ENCODE measurements around the gene ST6GALNAC2.

Gene ST6GALNAC2

DNA sequence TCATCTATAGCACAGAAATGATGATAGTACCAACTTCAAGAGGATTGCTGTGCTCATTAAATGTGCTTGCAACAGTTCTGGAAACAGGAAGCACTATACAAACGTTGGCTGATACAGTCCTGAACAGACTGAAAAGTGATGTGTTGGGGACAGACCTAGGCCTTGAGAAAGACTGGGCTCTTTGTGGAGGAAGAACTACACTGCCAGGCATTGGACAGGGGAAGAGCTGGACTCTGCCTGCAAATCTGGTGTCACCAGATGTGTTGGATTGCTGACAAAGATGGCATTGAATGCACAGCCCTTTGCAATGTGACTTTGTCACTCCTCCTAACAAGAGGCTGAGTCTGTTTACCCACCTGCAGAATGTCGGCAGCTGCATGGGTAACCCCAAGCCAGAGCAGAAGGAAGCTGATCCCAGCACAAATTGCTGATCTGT lies 12.4 kb upstream of the ST6GALNAC2 start:
- no peak for DNase-seq

DNA sequence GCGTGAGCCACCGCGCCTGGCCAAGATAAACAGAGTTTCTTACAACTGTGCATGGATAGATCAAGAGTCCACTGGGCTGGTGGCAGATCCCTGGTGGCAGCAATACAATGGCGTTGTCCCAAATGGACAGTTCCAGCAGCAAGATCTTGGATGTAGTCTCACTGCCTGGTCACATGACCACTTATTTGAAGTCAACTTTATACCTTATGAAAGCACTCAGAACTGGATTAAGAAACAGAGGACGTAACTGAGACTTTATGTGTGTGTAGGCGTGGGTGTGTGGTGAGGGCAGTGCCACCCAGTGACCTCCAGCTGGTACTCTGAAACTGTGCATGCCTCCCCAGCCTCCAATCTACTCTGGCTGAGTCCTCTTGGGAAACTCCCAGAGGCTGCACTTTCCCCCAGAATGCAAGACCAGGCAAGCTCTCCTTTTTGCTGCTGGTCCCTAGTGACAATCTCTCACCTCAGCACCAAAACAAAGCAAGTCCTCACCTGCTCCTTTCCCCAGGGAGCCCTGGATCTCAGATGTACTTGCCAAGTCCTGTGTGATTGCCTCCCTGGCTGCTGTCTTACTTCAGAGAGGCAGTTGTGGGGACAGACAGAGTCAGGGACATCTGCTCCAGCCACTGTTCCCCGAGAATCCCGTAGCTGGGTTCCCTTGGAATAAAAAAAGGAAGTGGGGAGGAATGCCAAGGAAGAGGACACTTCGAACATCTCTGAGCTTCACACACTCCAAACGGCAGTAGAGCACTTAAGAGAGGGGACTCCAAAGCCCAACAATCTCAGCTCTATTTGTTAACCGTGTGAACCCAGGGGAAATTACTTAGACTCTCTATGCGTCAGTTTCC lies 11.7 kb upstream of the ST6GALNAC2 start:
- no peak for DNase-seq

DNA sequence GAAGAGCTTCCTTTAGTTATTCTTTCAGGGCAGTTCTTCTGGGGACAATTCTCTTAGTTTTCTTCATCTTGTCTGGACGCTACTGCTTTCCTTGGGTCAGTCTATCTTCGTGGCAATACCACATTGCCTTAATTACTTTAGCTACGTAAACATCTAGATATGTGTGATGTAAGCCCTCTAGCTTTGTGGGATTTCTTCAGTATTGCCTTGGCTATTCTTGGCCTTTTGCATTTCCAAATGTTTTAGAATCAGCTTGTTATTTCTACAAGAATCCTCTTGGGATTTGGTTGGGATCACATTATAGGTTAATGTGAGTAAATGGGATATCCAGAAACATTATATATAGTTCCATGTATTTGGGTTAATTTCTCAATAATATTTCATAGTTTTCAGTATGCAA lies 9.0 kb upstream of the ST6GALNAC2 start:
- no peak for DNase-seq

DNA sequence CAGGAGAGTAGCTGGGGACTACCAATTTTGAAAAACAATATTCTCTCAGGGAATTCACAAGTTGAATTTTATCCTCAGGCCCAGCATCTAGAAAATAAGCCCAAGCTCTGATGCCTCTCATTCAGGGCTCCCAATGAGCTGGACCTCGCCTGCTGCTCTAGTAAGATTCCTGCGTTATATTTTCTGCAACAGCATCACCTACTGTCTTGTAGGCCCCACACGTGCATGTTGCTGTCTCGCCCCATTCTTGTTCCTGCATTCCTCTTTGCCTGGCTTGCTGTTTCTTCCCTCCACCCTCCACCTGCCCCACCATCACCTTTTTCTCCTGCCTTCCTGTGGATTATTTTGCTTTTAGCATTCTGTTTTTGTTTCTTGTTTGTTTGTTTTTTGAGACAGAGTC lies 8.3 kb upstream of the ST6GALNAC2 start:
- no peak for DNase-seq

- no peak for DNase-seq
Measured at GRCh38 chr17:76593384-76593826, 7.7 kb upstream of the ST6GALNAC2 start.

- DNase-seq: no peak
Measured at GRCh38 chr17:76588182-76588581, 2.5 kb upstream of the ST6GALNAC2 start.

GRCh38 chr17:76586741-76587487 lies 1.3 kb upstream of the ST6GALNAC2 start:
- DNase-seq: no peak

GRCh38 chr17:76585033-76585648 lies 519 bp downstream of the ST6GALNAC2 start:
- DNase-seq: no peak

- DNase-seq: no peak
Measured at GRCh38 chr17:76584427-76585032, 1.1 kb downstream of the ST6GALNAC2 start.

DNA sequence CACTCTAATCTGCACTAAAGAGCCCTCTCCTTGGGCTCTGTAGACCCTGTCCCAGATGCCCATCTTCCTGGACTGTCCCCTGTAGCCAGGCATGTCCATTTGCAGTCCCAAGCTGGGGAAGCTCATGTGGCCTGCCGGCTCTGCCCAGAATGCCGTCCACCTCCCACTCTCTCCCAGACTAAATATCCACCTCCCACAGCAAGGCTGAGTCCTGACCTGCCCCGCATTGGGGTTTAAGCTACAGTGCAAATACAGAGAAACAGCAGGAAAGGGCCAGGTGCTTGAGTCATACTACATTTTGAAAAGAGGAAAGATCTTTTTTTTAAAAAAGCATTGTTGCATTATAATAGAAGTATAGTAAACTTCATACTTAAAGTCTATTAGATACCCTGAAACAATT lies 3.0 kb downstream of the ST6GALNAC2 start:
- no peak for DNase-seq

GRCh38 chr17:76581515-76581914 lies 4.1 kb downstream of the ST6GALNAC2 start:
- no peak for DNase-seq

DNA sequence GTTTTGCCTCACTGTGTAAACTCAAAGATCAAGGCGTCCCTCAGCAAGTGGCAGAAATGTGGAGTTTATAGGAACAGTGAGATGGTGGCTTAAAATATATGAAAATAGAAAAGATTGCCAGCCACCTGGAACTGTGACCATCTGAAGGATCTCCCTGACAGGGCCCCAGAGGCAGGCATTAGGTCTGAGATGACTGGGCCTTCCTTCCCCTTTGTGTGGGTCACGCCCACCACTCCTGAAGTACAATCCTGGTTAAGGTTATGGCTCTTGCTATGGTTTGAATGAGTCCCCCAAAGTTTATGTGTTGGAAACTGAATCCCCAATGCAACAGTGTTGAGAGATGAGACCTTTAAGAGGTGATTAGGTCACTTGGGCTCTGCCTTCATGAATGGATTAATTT lies 6.4 kb downstream of the ST6GALNAC2 start:
- DNase-seq: no peak

GRCh38 chr17:76578376-76578775 lies 7.3 kb downstream of the ST6GALNAC2 start:
- DNase-seq: no peak

GRCh38 chr17:76577876-76578275 lies 7.8 kb downstream of the ST6GALNAC2 start:
- DNase-seq: no peak

DNA sequence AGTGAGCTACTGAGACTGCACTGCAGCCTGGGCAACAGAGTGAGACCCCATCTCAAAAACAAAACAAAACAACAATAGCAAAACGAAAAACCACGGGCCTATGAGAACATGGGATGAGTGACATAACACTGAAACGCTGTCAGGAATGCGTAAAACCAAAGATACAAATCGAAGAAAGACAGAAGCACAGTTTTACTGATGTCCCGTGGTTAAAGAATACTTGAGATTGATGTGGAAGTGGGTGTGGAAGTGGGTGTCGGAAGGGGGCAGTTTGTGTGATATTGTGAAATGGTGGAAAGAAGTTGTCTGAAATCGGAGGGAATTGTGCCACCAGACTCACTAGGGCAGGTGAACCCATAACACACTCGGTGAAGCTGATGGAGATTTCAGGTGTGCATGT lies 9.5 kb downstream of the ST6GALNAC2 start:
- DNase-seq: no peak

DNA sequence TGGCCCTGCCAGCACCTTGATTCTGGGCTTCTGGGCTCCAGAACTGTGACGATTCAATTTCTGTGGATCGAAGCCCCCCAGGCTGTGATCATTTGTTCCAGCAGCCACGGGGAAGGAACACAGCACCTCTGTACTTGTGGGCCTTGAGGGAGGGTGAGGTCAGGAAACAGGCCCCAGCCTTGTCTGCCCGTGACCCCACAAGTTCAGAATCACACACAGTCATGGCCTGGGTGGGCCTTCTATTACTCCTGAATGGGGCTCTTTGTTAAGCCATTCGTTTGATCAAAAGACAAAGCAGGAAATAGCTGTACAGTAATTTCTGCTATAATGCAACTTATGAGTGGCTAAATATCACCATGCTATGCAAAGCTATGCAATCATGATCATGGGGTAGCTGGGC lies 10.1 kb downstream of the ST6GALNAC2 start:
- no peak for DNase-seq

- DNase-seq: no peak
Measured at GRCh38 chr17:76574166-76574565, 11.5 kb downstream of the ST6GALNAC2 start.

DNA sequence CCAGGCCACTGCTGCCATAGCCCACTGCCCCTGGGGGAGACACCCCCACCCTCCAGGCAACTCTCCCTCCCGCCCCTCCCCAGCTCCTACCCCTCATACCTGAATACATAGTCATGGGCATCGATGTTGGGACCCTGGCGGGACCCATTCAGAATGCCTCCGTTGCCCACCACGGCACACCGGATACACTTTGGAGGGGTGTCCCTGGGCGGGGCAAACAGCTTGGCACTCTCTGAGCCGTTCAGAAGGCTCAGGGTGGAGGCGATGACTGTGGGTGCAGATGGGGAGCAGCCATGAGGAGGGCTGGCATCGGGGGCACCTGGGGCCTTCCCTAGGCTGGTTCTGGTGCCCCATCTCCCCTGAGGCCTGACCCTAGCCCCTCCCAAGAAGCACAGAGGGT lies 12.6 kb downstream of the ST6GALNAC2 start:
- no peak for DNase-seq

GRCh38 chr17:76572201-76572910 lies 13.3 kb downstream of the ST6GALNAC2 start:
- DNase-seq: no peak

GRCh38 chr17:76570877-76571471 lies 14.7 kb downstream of the ST6GALNAC2 start:
- no peak for DNase-seq

DNA sequence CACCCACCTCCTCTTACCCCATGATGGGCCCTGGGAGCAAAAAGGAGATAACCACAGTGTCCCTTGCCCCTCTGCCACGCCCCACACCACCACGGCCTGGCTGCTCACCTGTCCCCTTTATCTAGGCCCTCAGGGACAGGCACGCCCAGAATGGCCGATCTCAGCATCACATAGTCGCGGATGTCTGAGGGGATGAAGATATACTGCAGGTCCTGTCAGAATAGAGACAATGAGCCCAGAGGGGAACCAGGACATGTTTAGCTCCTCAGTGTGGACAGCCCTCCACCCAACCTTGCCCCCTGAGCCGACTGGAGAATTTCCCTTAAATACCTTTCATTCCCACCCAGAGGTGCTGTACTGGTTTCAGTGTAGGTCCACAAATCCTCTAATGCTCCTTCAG lies 15.2 kb downstream of the ST6GALNAC2 start:
- no peak for DNase-seq

- no peak for DNase-seq
Measured at GRCh38 chr17:76569607-76570279, 15.9 kb downstream of the ST6GALNAC2 start.
